HEK293 (cell line): ENCODE measurements around the gene S1PR4.
A peak's percentile ranks its signal among the peaks of the same experiment; 100 is the strongest.

ENCODE experiments used
- CTCF ChIA-PET: fragments of 350-600 bp; formaldehyde crosslinking; extraction: SDS; loops from one replicate; lab custom pipeline; 2021; ENCODE audit warnings: antibody characterized with exemption; lab: Yijun Ruan, JAX
- POLR2A ChIA-PET: fragments of 300-600 bp; formaldehyde crosslinking; extraction: SDS; loops from one replicate; lab custom pipeline; 2020; ENCODE audit warnings: antibody characterized with exemption, inconsistent platforms; lab: Yijun Ruan, JAX
- H3K27ac ChIP-seq: fragments of 200-500 bp; sonication (Bioruptor generic); 2 replicates; pipeline ENCODE4 v1.5.1; 2014; ENCODE audit warnings: low read depth, low read length, control low read depth, inconsistent platforms; ENCODE audit errors: extremely low read depth
- H3K36me3 ChIP-seq, 2 experiments: fragments of 200-500 bp in 1 of 2; sonication (Bioruptor generic) in 1 of 2; 1 replicate in 1 of 2; 2 replicates in 1 of 2; pipeline ENCODE4 v1.5.1; 2014 to 2017; ENCODE audit warnings: inconsistent platforms in 2 of 2, low read length in 2 of 2; ENCODE audit not compliant: control insufficient read depth in 2 of 2, insufficient read depth in 1 of 2
- H3K4me1 ChIP-seq: fragments of 200-500 bp; sonication (Bioruptor generic); 2 replicates; pipeline ENCODE4 v1.5.1; 2014; ENCODE audit warnings: mild to moderate bottlenecking, low read length, inconsistent platforms; ENCODE audit not compliant: control insufficient read depth, insufficient read depth
- H3K4me3 ChIP-seq: 2 replicates; pipeline ENCODE4 v1.5.1; 2011; ENCODE audit warnings: low read depth, mild to moderate bottlenecking, control low read depth, low read length, moderate library complexity
- H3K9me3 ChIP-seq: fragments of 200-500 bp; sonication (Bioruptor generic); 2 replicates; pipeline ENCODE4 v1.5.1; 2014; ENCODE audit warnings: low read depth, low read length, inconsistent platforms; ENCODE audit not compliant: control insufficient read depth, insufficient read depth
- ATF2 ChIP-seq: fragments of 450-650 bp; formaldehyde crosslinking; IDR thresholded peaks from 2 replicates; pipeline ENCODE4 v1.5.1; 2016; ENCODE audit warnings: missing biosample characterization, missing genetic modification characterization, low read depth
- CTCF ChIP-seq: fragments of 450-650 bp; formaldehyde crosslinking; IDR thresholded peaks from 2 replicates; pipeline ENCODE4 v1.5.1; 2016; ENCODE audit warnings: missing biosample characterization, missing genetic modification characterization
- KLF1 ChIP-seq: fragments of 450-650 bp; formaldehyde crosslinking; IDR thresholded peaks from 2 replicates; pipeline ENCODE4 v1.5.1; 2016; ENCODE audit warnings: missing biosample characterization, missing genetic modification characterization
- PRDM1 ChIP-seq: fragments of 450-650 bp; formaldehyde crosslinking; IDR thresholded peaks from 2 replicates; pipeline ENCODE4; 2016; ENCODE audit warnings: missing biosample characterization, missing genetic modification characterization
- SCRT2 ChIP-seq: fragments of 450-650 bp; formaldehyde crosslinking; IDR thresholded peaks from 2 replicates; pipeline ENCODE4 v1.5.1; 2016; ENCODE audit warnings: missing biosample characterization, missing genetic modification characterization
- TRIM28 ChIP-seq: IDR thresholded peaks from 2 replicates; pipeline ENCODE4 v1.6.1; 2011; ENCODE audit warnings: low read length, control low read depth, borderline replicate concordance
- ZFP3 ChIP-seq: fragments of 450-650 bp; formaldehyde crosslinking; IDR thresholded peaks from 2 replicates; pipeline ENCODE4 v1.5.1; 2016; ENCODE audit warnings: low read depth, missing biosample characterization, missing genetic modification characterization
- ZFP41 ChIP-seq: fragments of 450-650 bp; formaldehyde crosslinking; IDR thresholded peaks from 2 replicates; pipeline ENCODE4 v1.5.1; 2016; ENCODE audit warnings: missing biosample characterization, missing genetic modification characterization, borderline replicate concordance
- ZNF121 ChIP-seq: fragments of 450-650 bp; formaldehyde crosslinking; IDR thresholded peaks from 2 replicates; pipeline ENCODE4 v1.5.1; 2016; ENCODE audit warnings: missing biosample characterization, missing genetic modification characterization
- ZNF146 ChIP-seq: fragments of 450-650 bp; formaldehyde crosslinking; IDR thresholded peaks from 2 replicates; pipeline ENCODE4 v1.5.1; 2016; ENCODE audit warnings: missing biosample characterization, missing genetic modification characterization
- ZNF16 ChIP-seq: fragments of 450-650 bp; formaldehyde crosslinking; IDR thresholded peaks from 2 replicates; pipeline ENCODE4 v1.5.1; 2016; ENCODE audit warnings: low read depth, missing biosample characterization, missing genetic modification characterization
- ZNF239 ChIP-seq: fragments of 450-650 bp; formaldehyde crosslinking; IDR thresholded peaks from 2 replicates; pipeline ENCODE4 v1.5.1; 2016; ENCODE audit warnings: missing biosample characterization, missing genetic modification characterization
- ZNF280D ChIP-seq: fragments of 450-650 bp; formaldehyde crosslinking; IDR thresholded peaks from 2 replicates; pipeline ENCODE4 v1.5.1; 2016; ENCODE audit warnings: missing biosample characterization, missing genetic modification characterization
- ZNF302 ChIP-seq: fragments of 450-650 bp; formaldehyde crosslinking; IDR thresholded peaks from 2 replicates; pipeline ENCODE4 v1.5.1; 2016; ENCODE audit warnings: missing biosample characterization, missing genetic modification characterization, low read depth
- ZNF311 ChIP-seq: fragments of 450-650 bp; formaldehyde crosslinking; IDR thresholded peaks from 2 replicates; pipeline ENCODE4 v1.5.1; 2017; ENCODE audit warnings: missing biosample characterization, missing genetic modification characterization, borderline replicate concordance
- ZNF362 ChIP-seq: fragments of 450-650 bp; formaldehyde crosslinking; IDR thresholded peaks from 2 replicates; pipeline ENCODE4 v1.5.1; 2016; ENCODE audit warnings: missing biosample characterization, missing genetic modification characterization
- ZNF488 ChIP-seq: fragments of 450-650 bp; formaldehyde crosslinking; IDR thresholded peaks from 2 replicates; pipeline ENCODE4 v1.5.1; 2016; ENCODE audit warnings: missing biosample characterization, missing genetic modification characterization
- ZNF585B ChIP-seq: fragments of 450-650 bp; formaldehyde crosslinking; IDR thresholded peaks from 2 replicates; pipeline ENCODE4 v1.5.1; 2016; ENCODE audit warnings: missing biosample characterization, missing genetic modification characterization
- ZNF610 ChIP-seq: fragments of 450-650 bp; formaldehyde crosslinking; IDR thresholded peaks from 2 replicates; pipeline ENCODE4 v1.5.1; 2016; ENCODE audit warnings: missing biosample characterization, missing genetic modification characterization, borderline replicate concordance
- ZNF626 ChIP-seq: fragments of 450-650 bp; sonication (Bioruptor Pico); formaldehyde crosslinking; IDR thresholded peaks from 2 replicates; pipeline ENCODE4 v1.5.1; 2018; ENCODE audit warnings: missing biosample characterization, missing genetic modification characterization, inconsistent platforms
- ZNF837 ChIP-seq: fragments of 450-650 bp; formaldehyde crosslinking; IDR thresholded peaks from 2 replicates; pipeline ENCODE4 v1.5.1; 2016; ENCODE audit warnings: missing biosample characterization, missing genetic modification characterization
- ZSCAN30 ChIP-seq: fragments of 450-650 bp; IDR thresholded peaks from 2 replicates; pipeline ENCODE4 v1.5.1; 2018; ENCODE audit warnings: missing biosample characterization, mild to moderate bottlenecking, missing genetic modification characterization, moderate library complexity

S1PR4 gene

GRCh38 chr19:3194106-3195087 lies 15.8 kb downstream of the S1PR4 start:
- Histone ChIP-seq H3K27ac (no peak overlapping the region), H3K4me1 (no peaks in the 10 kb centered on the region), H3K36me3 (peaks cover 0 to 56% of the 10 kb centered on the region in 2 experiments; a peak in 2 of 3 replicates), H3K4me3 (no peak overlapping the region), H3K9me3 (no peaks in the 10 kb centered on the region)
- POLR2A ChIA-PET, result no interaction called here
- TF ChIP-seq ZNF585B (tag by site-specific recombination) (no peak), ZNF239 (no peak), ATF2 (tag by site-specific recombination) (no peak), ZNF488 (tag by site-specific recombination) (no peak), ZFP3 (tag by site-specific recombination) (no peak), PRDM1 (tag by site-specific recombination) (no peak), ZSCAN30 (tag by site-specific recombination) (no peak), ZNF280D (tag by site-specific recombination) (0 out of 2 replicates have a peak, but pooled peaks have one; percentile 45), ZNF146 (tag by site-specific recombination) (peak; percentile 99), ZNF610 (tag by site-specific recombination) (no peak), ZNF626 (tag by site-specific recombination) (no peak), ZFP41 (tag by site-specific recombination) (no peak), CTCF (no peak), ZNF16 (tag by site-specific recombination) (no peak), TRIM28 (no peak), ZNF121 (tag by site-specific recombination) (peak; percentile 91), ZNF302 (tag by site-specific recombination) (no peak), ZNF837 (tag by site-specific recombination) (no peak), ZNF311 (tag by site-specific recombination) (no peak), ZNF362 (tag by site-specific recombination) (no peak), KLF1 (tag by site-specific recombination) (peak; percentile 60), SCRT2 (no peak)
- CTCF ChIA-PET, result interaction anchor here (0.6 to 1.1 kb wide), 3 partner anchors 119 to 1434 kb away, joined by 3 to 4 read pairs (median 3); no protein-coding TSS in a partner anchor
